GM18909 (cell line): ENCODE results near the gene GSN.

Experiments
- ATAC-seq: cut with Tn5 transposase; IDR thresholded peaks from one replicate; pipeline ENCODE4 v1.9.1; 2021; ENCODE audit warnings: mild to moderate bottlenecking; ENCODE audit not compliant: unreplicated experiment, poor library complexity

The GSN gene

GRCh38 chr9:121333950-121334773 is 66.2 kb downstream of the GSN start:
- no peak for ATAC-seq

GRCh38 chr9:121336665-121337064 is 68.7 kb downstream of the GSN start:
- ATAC-seq = no peak

- ATAC-seq = no peak
Measured at GRCh38 chr9:121339437-121339836, 71.5 kb downstream of the GSN start.

GRCh38 chr9:121340676-121341392 is 72.9 kb downstream of the GSN start:
- ATAC-seq = peak; percentile 78

- no peak for ATAC-seq
Measured at GRCh38 chr9:121344184-121344583, 76.2 kb downstream of the GSN start.

- no peak for ATAC-seq
Measured at GRCh38 chr9:121345070-121345469, 77.1 kb downstream of the GSN start.

GRCh38 chr9:121348221-121348620 is 80.3 kb downstream of the GSN start:
- ATAC-seq = no peak

- ATAC-seq = no peak
Measured at GRCh38 chr9:121349009-121349408, 81.0 kb downstream of the GSN start.

GRCh38 chr9:121350036-121350435 is 82.1 kb downstream of the GSN start:
- ATAC-seq = no peak

- ATAC-seq = no peak
Measured at GRCh38 chr9:121350993-121351561, 83.1 kb downstream of the GSN start.

GRCh38 chr9:121353241-121354061 is 85.5 kb downstream of the GSN start:
- ATAC-seq = peak; percentile 96

GRCh38 chr9:121354141-121354540 is 86.2 kb downstream of the GSN start:
- peak; percentile 3 for ATAC-seq

GRCh38 chr9:121354762-121355161 is 86.8 kb downstream of the GSN start:
- no peak for ATAC-seq

- no peak for ATAC-seq
Measured at GRCh38 chr9:121357011-121357410, 89.0 kb downstream of the GSN start.

- peak; percentile 61 for ATAC-seq
Measured at GRCh38 chr9:121358751-121359150, 90.8 kb downstream of the GSN start.

- ATAC-seq = peak; percentile 29
Measured at GRCh38 chr9:121359351-121360294, 91.7 kb downstream of the GSN start.

GRCh38 chr9:121360601-121361374 is 92.8 kb downstream of the GSN start:
- no peak for ATAC-seq

- no peak for ATAC-seq
Measured at GRCh38 chr9:121362813-121363621, 95.1 kb downstream of the GSN start.
